Stimulated activated naive CD4-positive, alpha-beta T cell (primary cell): ENCODE data around the gene DNAI2.

Source experiments
- DNase-seq, 6 experiments: peaks; one replicate each; lab custom pipeline; 2025; lab: John Stamatoyannopoulos, UW

The DNAI2 gene

GRCh38 chr17:74339537-74340195 lies 65.6 kb downstream of the DNAI2 start:
- DNase-seq = no peak

GRCh38 chr17:74340470-74341023 lies 66.5 kb downstream of the DNAI2 start:
- DNase-seq = no peak

- DNase-seq = no peak
These were observed 68.2 kb downstream of the DNAI2 start for GRCh38 chr17:74342224-74342623.

GRCh38 chr17:74343121-74343520 lies 69.1 kb downstream of the DNAI2 start:
- no peak for DNase-seq

- no peak for DNase-seq
These were observed 69.7 kb downstream of the DNAI2 start for GRCh38 chr17:74343526-74344284.

- DNase-seq = no peak
These were observed 70.6 kb downstream of the DNAI2 start for GRCh38 chr17:74344658-74345057.

GRCh38 chr17:74345433-74346241 lies 71.6 kb downstream of the DNAI2 start:
- no peak for DNase-seq

- DNase-seq = no peak
These were observed 73.6 kb downstream of the DNAI2 start for GRCh38 chr17:74347646-74348045.

- no peak for DNase-seq
These were observed 75.1 kb downstream of the DNAI2 start for GRCh38 chr17:74349120-74349519.

- DNase-seq = no peak
These were observed 76.5 kb downstream of the DNAI2 start for GRCh38 chr17:74350486-74350885.

GRCh38 chr17:74351552-74352210 lies 77.6 kb downstream of the DNAI2 start:
- DNase-seq = no peak

GRCh38 chr17:74353446-74354060 lies 79.5 kb downstream of the DNAI2 start:
- DNase-seq = no peak

- DNase-seq = peak in 2 of 6 experiments; percentile 3 to 12
These were observed 80.1 kb downstream of the DNAI2 start for GRCh38 chr17:74354123-74354522.

GRCh38 chr17:74354561-74354960 lies 80.5 kb downstream of the DNAI2 start:
- no peak for DNase-seq

- no peak for DNase-seq
These were observed 81.0 kb downstream of the DNAI2 start for GRCh38 chr17:74355065-74355464.

GRCh38 chr17:74356646-74357465 lies 82.8 kb downstream of the DNAI2 start:
- DNase-seq = no peak

- DNase-seq = no peak
These were observed 83.4 kb downstream of the DNAI2 start for GRCh38 chr17:74357466-74357809.

GRCh38 chr17:74358697-74359096 lies 84.7 kb downstream of the DNAI2 start:
- no peak for DNase-seq

GRCh38 chr17:74359916-74360315 lies 85.9 kb downstream of the DNAI2 start:
- no peak for DNase-seq

- no peak for DNase-seq
These were observed 86.8 kb downstream of the DNAI2 start for GRCh38 chr17:74360899-74361229.
